Stomach (tissue), 9 donors: ENCODE measurements around the gene RASAL3. TPM values are rescaled to one million over a fixed set of nuclear protein-coding genes. Genes with fewer than 3 reads are reported as not detected.

Experiments
- DNase-seq, 2 donors: peaks; one replicate each; pipeline versions ENCODE4 v3.0.0 to v3.0.0-alpha.2; 2013 to 2019
- H3K27ac ChIP-seq, 5 donors: fragments of 200-600 bp in 4 of 5; sonication (generic) in 4 of 5; one replicate each; pipeline ENCODE4 v1.5.1; 2013 to 2019; ENCODE audit warnings: mild to moderate bottlenecking in 1 of 5, moderate library complexity in 1 of 5
- H3K27me3 ChIP-seq, 3 donors: fragments of 200-600 bp; sonication (generic); one replicate each; pipeline ENCODE4 v1.5.1; 2017 to 2019; ENCODE audit warnings: mixed run types in 1 of 3
- H3K36me3 ChIP-seq, 4 donors: fragments of 200-600 bp; sonication (generic); 1 replicate in 3 of 4; 2 replicates in 1 of 4; pipeline ENCODE4 v1.5.1; 2016 to 2019
- H3K4me1 ChIP-seq, 4 donors: fragments of 200-600 bp; sonication (generic); one replicate each; pipeline ENCODE4 v1.5.1; 2016 to 2019
- H3K4me3 ChIP-seq, 4 donors: fragments of 200-600 bp; sonication (generic) in 3 of 4; one replicate each; pipeline ENCODE4 v1.5.1; 2016 to 2019; ENCODE audit warnings: mild to moderate bottlenecking in 1 of 4
- H3K9me3 ChIP-seq, 4 donors: fragments of 200-600 bp; sonication (generic); one replicate each; pipeline ENCODE4 v1.5.1; 2016 to 2019
- CTCF ChIP-seq, 7 experiments: fragments of 450-650 bp in 4 of 7; fragments of 200-600 bp in 3 of 7; sonication (generic) in 3 of 7; IDR thresholded peaks; one replicate each; pipeline ENCODE4 v1.5.1; 2016 to 2019; ENCODE audit warnings: antibody characterized with exemption in 7 of 7, control low read depth in 2 of 7, mild to moderate bottlenecking in 1 of 7
- EP300 ChIP-seq: sonication (generic); formaldehyde crosslinking; IDR thresholded peaks from one replicate; pipeline ENCODE4 v1.6.1; 2017; ENCODE audit warnings: antibody characterized with exemption
- POLR2A ChIP-seq, 4 donors: fragments of 450-650 bp; IDR thresholded peaks; one replicate each; pipeline ENCODE4 v1.6.1; 2016; ENCODE audit warnings: antibody characterized with exemption in 4 of 4, control low read depth in 2 of 4, mild to moderate bottlenecking in 1 of 4, moderate library complexity in 1 of 4
- POLR2AphosphoS5 ChIP-seq, 3 donors: sonication (generic); formaldehyde crosslinking; IDR thresholded peaks; one replicate each; pipeline ENCODE4 v1.6.1; 2016; ENCODE audit warnings: antibody characterized with exemption in 3 of 3
- WGBS, 5 donors: extraction: QIAGEN DNeasy Blood & Tissue Kit in 3 of 5; methylation state at CpG; one replicate each; pipeline versions ENCODE4 v1.1.5 to v1.1.7; 2013 to 2018; 5-methylcytosine and 5-hydroxymethylcytosine counted together
- intact Hi-C: fragments of 100-400 bp; cut with DNase I; formaldehyde crosslinking; loops from one replicate; pipeline ENCODE4 v1.15.1; 2023; ENCODE audit warnings: low total_unique reads
- polyA plus RNA-seq, 3 donors: library from polyadenylated mRNA; stranded (reverse); fragments of 200-250 nt; gene quantifications; one replicate each; pipeline ENCODE4 v1.2.3, GENCODE V29; 2013
- total RNA-seq, 5 donors: library from RNA; depleted of rRNA; stranded (reverse); fragments of >200 nt; gene quantifications; one replicate each; pipeline versions ENCODE4 v1.1.0 to v1.2.3, GENCODE V29; 2014 to 2016
- donor health status: healthy with polysubstance abuse.
- donor health status: Bipolar disorder and iron deficiency.
- donor health status: healthy.

Gene RASAL3
- total and polyA plus RNA-seq, 8 donors = 1.1 to 21.2 (median 3.0) TPM

GRCh38 chr19:15421721-15422260, 42.6 kb downstream of the RASAL3 start:
- peak overlapping the region in 1 of 4 donors; percentile 3 for H3K4me3 ChIP-seq
- H3K4me1 ChIP-seq = peaks cover 36 to 51% (median 46%) of the 10 kb centered on the region in 4 donors
- peak; percentile 70 to 85 for DNase-seq
- peak overlapping the region; percentile 59 to 82 (median 66) for H3K27ac ChIP-seq
- 20 to 60% (median 35%) methylated on average over 14 to 15 of the region's 15 CpGs for WGBS, 5 donors
- H3K9me3 ChIP-seq = peaks cover 0 to 7% (median 0%) of the 10 kb centered on the region in 4 donors
- H3K36me3 ChIP-seq = peaks cover 40 to 47% (median 46%) of the 10 kb centered on the region in 4 donors
- intact Hi-C loops = no loop called here
- TF ChIP-seq POLR2A (IDR thresholded peaks at IDR 0.05) (no peak), POLR2AphosphoS5 (IDR thresholded peaks at IDR 0.05) (no peak), CTCF (IDR thresholded peaks at IDR 0.05) (no peak), EP300 (no peak)
- H3K27me3 ChIP-seq = no peaks in the 10 kb centered on the region

- intact Hi-C loops = no loop called here
- Histone ChIP-seq H3K4me1 (peaks cover 41 to 57% (median 52%) of the 10 kb centered on the region in 4 donors), H3K27me3 (no peaks in the 10 kb centered on the region), H3K27ac (peak overlapping the region; percentile 59 to 82 (median 66)), H3K9me3 (peaks cover 0 to 7% (median 0%) of the 10 kb centered on the region in 4 donors), H3K4me3 (no peak overlapping the region), H3K36me3 (peaks cover 35 to 42% (median 41%) of the 10 kb centered on the region in 4 donors)
- TF ChIP-seq CTCF (IDR thresholded peaks at IDR 0.05) (no peak), POLR2A (IDR thresholded peaks at IDR 0.05) (no peak), POLR2AphosphoS5 (IDR thresholded peaks at IDR 0.05) (no peak), EP300 (no peak)
- DNase-seq = no peak
- 55 to 75% (median 65%) methylated on average over 12 of the region's 12 CpGs for WGBS, 5 donors
Observed at GRCh38 chr19:15421136-15421695, 43.1 kb downstream of the RASAL3 start.

- intact Hi-C loops = loop anchor here (5.0 kb wide), 1 partner anchor 42 kb away; the partner anchor contains the start of gene AKAP8
- H3K27ac ChIP-seq = peak overlapping the region in 4 of 5 donors; percentile 88 to 94 (median 92)
Observed at GRCh38 chr19:15419413-15420025, 44.8 kb downstream of the RASAL3 start.

More at GRCh38 chr19:15419413-15420025, 44.8 kb downstream of the RASAL3 start:
- 28 to 33% (median 29%) methylated on average over 16 of the region's 16 CpGs for WGBS, 5 donors
- peaks cover 0 to 7% (median 0%) of the 10 kb centered on the region in 4 donors for H3K9me3 ChIP-seq
- no peak for TF ChIP-seq POLR2AphosphoS5 (IDR thresholded peaks at IDR 0.05)
- no peak for TF ChIP-seq POLR2A (IDR thresholded peaks at IDR 0.05)
- no peak for TF ChIP-seq EP300
- TF ChIP-seq CTCF (IDR thresholded peaks at IDR 0.05) = no peak
- H3K4me3 ChIP-seq = peak overlapping the region; percentile 80 to 99 (median 98)
- no peaks in the 10 kb centered on the region for H3K27me3 ChIP-seq
- H3K4me1 ChIP-seq = peaks cover 43 to 72% (median 65%) of the 10 kb centered on the region in 4 donors
- no peak for DNase-seq
- peaks cover 22 to 39% (median 30%) of the 10 kb centered on the region in 4 donors for H3K36me3 ChIP-seq
